Endothelial cell of umbilical vein (primary cell): Measurements from ENCODE around the gene NCOA5. TPM values are rescaled to one million over a fixed set of nuclear protein-coding genes. Genes with fewer than 3 reads are reported as not detected.

Source experiments
- BruUV-seq: library from RNA; stranded (reverse); fragments of 400-500 nt; replicated peaks from 2 replicates; lab custom pipeline; 2021; lab: Mats Ljungman, UMichigan
- CTCF ChIA-PET: fragments of 300-600, 350-600 bp; sonication (Branson Sonifier 250); formaldehyde crosslinking; loops from one replicate; lab custom pipeline; 2021; ENCODE audit warnings: antibody characterized with exemption, inconsistent platforms; lab: Charles Lee
- POLR2A ChIA-PET: fragments of 300-600, 350-600 bp; sonication (Branson Sonifier 250); formaldehyde crosslinking; loops from one replicate; lab custom pipeline; 2021; ENCODE audit warnings: antibody characterized with exemption, inconsistent platforms; lab: Charles Lee
- DNase-seq: peaks from one replicate; pipeline ENCODE4 v3.0.0-alpha.2; 2011; ENCODE audit warnings: low read depth, low spot score
- FAIRE-seq: peaks from 2 replicates; lab custom pipeline; 2011; peaks lifted over from hg19 to GRCh38; lab: Jason Lieb, UNC
- H2AFZ ChIP-seq: 2 replicates; pipeline ENCODE4 v1.6.0; 2012; ENCODE audit warnings: low read depth, low read length, control low read depth, inconsistent platforms
- H3K27ac ChIP-seq: 2 replicates; pipeline ENCODE4 v1.5.1; 2011; ENCODE audit warnings: low read depth, mild to moderate bottlenecking, control low read depth, low read length, moderate library complexity; ENCODE audit not compliant: insufficient read depth
- H3K27me3 ChIP-seq, 2 experiments: 2 replicates each; pipeline versions ENCODE4 v1.6.0 to v1.6.1; 2011; ENCODE audit warnings: low read length in 2 of 2, mixed read lengths in 1 of 2; ENCODE audit not compliant: control insufficient read depth in 2 of 2, insufficient read depth in 2 of 2
- H3K36me3 ChIP-seq, 2 experiments: 2 replicates in 1 of 2; 3 replicates in 1 of 2; pipeline ENCODE4 v1.5.1; 2011; ENCODE audit warnings: low read length in 2 of 2, mild to moderate bottlenecking in 1 of 2, moderate library complexity in 1 of 2; ENCODE audit not compliant: control insufficient read depth in 2 of 2, insufficient read depth in 2 of 2; ENCODE audit errors: extremely low read depth in 1 of 2
- H3K4me1 ChIP-seq: 3 replicates; pipeline ENCODE4 v1.5.1; 2011; ENCODE audit warnings: mild to moderate bottlenecking, low read length; ENCODE audit not compliant: control insufficient read depth, insufficient read depth; ENCODE audit errors: extremely low read depth
- H3K4me2 ChIP-seq: 2 replicates; pipeline ENCODE4 v1.6.1; 2011; ENCODE audit warnings: low read length, control low read depth, mixed read lengths; ENCODE audit not compliant: insufficient read depth
- H3K4me3 ChIP-seq, 3 experiments: fragments of 200-600 bp in 1 of 3; sonication (generic), shearing (Covaris generic) in 1 of 3; replicated peaks in 1 of 3; 2 replicates each; pipeline ENCODE4 v1.5.1; 2011 to 2016; ENCODE audit warnings: control low read depth in 3 of 3, low read length in 3 of 3, mild to moderate bottlenecking in 2 of 3, inconsistent platforms in 1 of 3, low read depth in 1 of 3, moderate library complexity in 1 of 3; ENCODE audit not compliant: insufficient read depth in 1 of 3
- H3K79me2 ChIP-seq: 2 replicates; pipeline ENCODE4 v1.6.0; 2012; ENCODE audit warnings: low read length, inconsistent platforms; ENCODE audit not compliant: control insufficient read depth, insufficient read depth
- H3K9ac ChIP-seq: replicated peaks from 2 replicates; pipeline ENCODE3; 2011; ENCODE audit warnings: low read length, control low read depth; ENCODE audit not compliant: insufficient read depth; ENCODE audit errors: extremely low read depth
- H3K9me1 ChIP-seq: replicated peaks from 3 replicates; pipeline ENCODE4 v1.6.0; 2011; ENCODE audit warnings: mild to moderate bottlenecking, low read length; ENCODE audit not compliant: control insufficient read depth, insufficient read depth; ENCODE audit errors: extremely low read depth
- H3K9me3 ChIP-seq: replicated peaks from 2 replicates; pipeline ENCODE4 v1.5.1; 2012; ENCODE audit warnings: low read length, inconsistent platforms; ENCODE audit not compliant: control insufficient read depth, insufficient read depth
- H4K20me1 ChIP-seq: replicated peaks from 2 replicates; pipeline ENCODE3; 2011; ENCODE audit warnings: mild to moderate bottlenecking, low read length; ENCODE audit not compliant: control insufficient read depth, insufficient read depth; ENCODE audit errors: extremely low read depth
- CTCF ChIP-seq, 2 donors: IDR thresholded peaks; 1 replicate in 1 of 2; 2 replicates in 1 of 2; pipeline ENCODE4 v1.5.1; 2011; ENCODE audit warnings: low read length in 2 of 2, mild to moderate bottlenecking in 2 of 2, moderate library complexity in 2 of 2, control low read depth in 1 of 2, inconsistent platforms in 1 of 2, low read depth in 1 of 2; ENCODE audit not compliant: insufficient read depth in 1 of 2; ENCODE audit errors: extremely low read depth in 1 of 2
- EZH2 ChIP-seq: IDR thresholded peaks from 2 replicates; pipeline ENCODE4 v1.6.1; 2012; ENCODE audit warnings: borderline replicate concordance, low read depth, mild to moderate bottlenecking, moderate library complexity, low read length, inconsistent platforms; ENCODE audit not compliant: severe bottlenecking
- FOS ChIP-seq: IDR thresholded peaks from 2 replicates; pipeline ENCODE4 v1.6.1; 2011; ENCODE audit warnings: mild to moderate bottlenecking, low read length, moderate library complexity, borderline replicate concordance; ENCODE audit not compliant: insufficient read depth
- GATA2 ChIP-seq: IDR thresholded peaks from 2 replicates; pipeline ENCODE4 v1.7.0; 2011; ENCODE audit warnings: low read depth, mild to moderate bottlenecking, moderate library complexity, mixed read lengths, low read length; ENCODE audit not compliant: insufficient read length, insufficient read depth
- JUN ChIP-seq: IDR thresholded peaks from 2 replicates; pipeline ENCODE4 v1.6.1; 2011; ENCODE audit warnings: borderline replicate concordance, low read depth; ENCODE audit not compliant: insufficient read length, insufficient read depth
- MAX ChIP-seq: IDR thresholded peaks from 2 replicates; pipeline ENCODE4 v1.6.1; 2011; ENCODE audit not compliant: insufficient read depth, insufficient read length
- MYC ChIP-seq: IDR thresholded peaks from one replicate; pipeline ENCODE4 v1.6.1; 2011; ENCODE audit warnings: mild to moderate bottlenecking, low read depth, low read length
- POLR2A ChIP-seq: IDR thresholded peaks from 2 replicates; pipeline ENCODE4 v1.6.1; 2012; ENCODE audit warnings: low read depth, mild to moderate bottlenecking, control low read depth, low read length
- POLR2AphosphoS5 ChIP-seq: IDR thresholded peaks from 2 replicates; pipeline ENCODE4 v1.6.1; 2012; ENCODE audit warnings: low read depth, mild to moderate bottlenecking, control low read depth, low read length, moderate library complexity; ENCODE audit not compliant: insufficient read depth
- dilution Hi-C: fragments of 300-500 bp; cut with MboI; formaldehyde crosslinking; loops from one replicate; pipeline ENCODE4 v1.15.0; 2019; ENCODE audit warnings: low sequenced_read_pairs; ENCODE audit not compliant: extremely low pct_ligation_motif_present
- intact Hi-C: fragments of 100-400 bp; cut with micrococcal nuclease; formaldehyde crosslinking; loops from one replicate; pipeline ENCODE4 v1.10.0; 2022
- polyA plus RNA-seq, 4 experiments: library from polyadenylated mRNA; depleted of rRNA in 3 of 4; stranded (reverse) in 3 of 4; unstranded in 1 of 4; fragments of >200 nt; gene quantifications; 2 replicates each; pipeline versions ENCODE4 v1.2.1 to v1.2.3, GENCODE V29; 2011 to 2012; ENCODE audit warnings: missing spikeins in 1 of 4
- total RNA-seq: library from RNA; stranded (reverse); gene quantifications from 2 replicates; pipeline ENCODE4 v1.2.3, GENCODE V29; 2021

The NCOA5 gene
- total and polyA plus RNA-seq, 2 donors (not counting 3 experiments of a cell fraction or from before 2014, with no cell fraction given): 32.0 to 39.5 TPM

GRCh38 chr20:46043556-46043955, 46.2 kb downstream of the NCOA5 start:
- no peak overlapping the region for H3K27ac ChIP-seq
- TF ChIP-seq MYC (no peak), FOS (no peak), CTCF (IDR thresholded peaks at IDR 0.05; ENCODE audit: extremely low read depth in 1 of 2, insufficient read depth in 1 of 2, low read depth in 1 of 2, low read length in 2 of 2) (no peak), POLR2AphosphoS5 (no peak), MAX (no peak), EZH2 (no peak), JUN (no peak), POLR2A (no peak), GATA2 (no peak)
- no TSS peak for BruUV-seq
- no peaks in the 10 kb centered on the region for H3K36me3 ChIP-seq
- ChIA-PET POLR2A (no interaction called here), CTCF (interaction anchor here (1.4 to 1.6 kb wide), 3 partner anchors 14 to 29 kb away, joined by 5 read pairs; no protein-coding TSS in a partner anchor)
- H3K4me2 ChIP-seq: no peak overlapping the region
- no peaks in the 10 kb centered on the region for H3K9me1 ChIP-seq
- H3K9ac ChIP-seq: no peak overlapping the region
- H3K79me2 ChIP-seq: no peaks in the 10 kb centered on the region
- no peak overlapping the region for H2AFZ ChIP-seq
- DNase-seq (no peak), FAIRE-seq (no peak)
- H3K27me3 ChIP-seq: no peaks in the 10 kb centered on the region
- dilution Hi-C loops (no loop called here), intact Hi-C loops (no loop called here)
- H3K4me3 ChIP-seq: no peak overlapping the region
- no peaks in the 10 kb centered on the region for H3K4me1 ChIP-seq
- H3K9me3 ChIP-seq: no peaks in the 10 kb centered on the region
- no peaks in the 10 kb centered on the region for H4K20me1 ChIP-seq
